ENCODE data around the gene ALK. TPM values are rescaled to one million over a fixed set of nuclear protein-coding genes. Genes with fewer than 3 reads are reported as not detected.

ALK gene
- total and polyA plus RNA-seq, 2 experiments from 2014 or later = 0.35 TPM; not detected in 1

GRCh38 chr2:29187926-29188325 is 733.5 kb downstream of the ALK start (continued):
- no peak for TF ChIP-seq ZNF462 (CRISPR knock-in tag; IDR thresholded peaks at IDR 0.05)
- no peak for TF ChIP-seq EZH2phosphoT487 (IDR thresholded peaks at IDR 0.05; ENCODE audit: unreplicated experiment)
- TF ChIP-seq STAT1 (IDR thresholded peaks at IDR 0.05; ENCODE audit: unreplicated experiment) = no peak
- no peak for TF ChIP-seq EZH2 (IDR thresholded peaks at IDR 0.05; ENCODE audit: low read depth, unreplicated experiment)

GRCh38 chr2:29186817-29187216 is 734.6 kb downstream of the ALK start:
- Histone ChIP-seq H3K27ac (ENCODE audit: low read depth) (no peak overlapping the region), H3K4me2 (no peak overlapping the region), H3K4me3 (no peak overlapping the region), H3K79me2 (replicated peaks; ENCODE audit: insufficient read depth) (no peaks in the 10 kb centered on the region), H2AFZ (no peak overlapping the region), H3K36me3 (ENCODE audit: insufficient read depth) (no peaks in the 10 kb centered on the region), H3K4me1 (ENCODE audit: insufficient read depth) (no peaks in the 10 kb centered on the region), H3F3A (replicated peaks; ENCODE audit: low read depth) (no peaks in the 10 kb centered on the region), H3K9me2 (ENCODE audit: insufficient read depth) (no peaks in the 10 kb centered on the region), H3K27me3 (ENCODE audit: insufficient read depth) (no peaks in the 10 kb centered on the region), H4K20me1 (replicated peaks; ENCODE audit: insufficient read depth) (no peaks in the 10 kb centered on the region)
- Mint-ChIP-seq H3K27ac (no peak overlapping the region), H3K4me1 (no peaks in the 10 kb centered on the region), H3K9me3 (peaks cover 8% of the 10 kb centered on the region), H3K4me3 (no peak overlapping the region), H3K36me3 (ENCODE audit: low read depth) (no peaks in the 10 kb centered on the region), H3K27me3 (ENCODE audit: insufficient read depth, low read depth, poor library complexity) (no peaks in the 10 kb centered on the region)
- DNase-seq (ENCODE audit: low spot score) (no peak), ATAC-seq (no peak)
- no peak for TF ChIP-seq ZNF114 (CRISPR knock-in tag; IDR thresholded peaks at IDR 0.05)
- TF ChIP-seq ZNF331 (CRISPR knock-in tag; IDR thresholded peaks at IDR 0.05; ENCODE audit: low read depth) = no peak
- no peak for TF ChIP-seq ETS1 (IDR thresholded peaks at IDR 0.05)
- TF ChIP-seq EZH2 (IDR thresholded peaks at IDR 0.05; ENCODE audit: low read depth, unreplicated experiment) = no peak
- TF ChIP-seq NANOG (IDR thresholded peaks at IDR 0.05; ENCODE audit: borderline replicate concordance) = no peak
- no peak for TF ChIP-seq POLR2AphosphoS5 (IDR thresholded peaks at IDR 0.05; ENCODE audit: low read depth)
- no peak for TF ChIP-seq CREB1 (CRISPR knock-in tag; IDR thresholded peaks at IDR 0.05; ENCODE audit: low read depth)
- no peak for TF ChIP-seq STAT1 (IDR thresholded peaks at IDR 0.05; ENCODE audit: unreplicated experiment)
